ENCODE measurements around the gene MYL6B.

GRCh38 chr12:56103066-56103711, 49.2 kb upstream of the MYL6B start:
- TF ChIP-seq EZH2 (IDR thresholded peaks at IDR 0.05) (no peak), POLR2AphosphoS5 (IDR thresholded peaks at IDR 0.05; ENCODE audit: borderline replicate concordance, low read depth, low read length) (no peak)
